PFSK-1 (cell line): ENCODE data around the gene DNAH8.

ENCODE experiments used
- FOXP2 ChIP-seq: optimal IDR thresholded peaks from 2 replicates; pipeline ENCODE3; 2011; ENCODE audit warnings: borderline replicate concordance, control low read depth, inconsistent platforms; ENCODE audit not compliant: insufficient read depth; ENCODE audit errors: extremely low read length, extremely low read depth
- POLR2AphosphoS5 ChIP-seq: IDR thresholded peaks from 2 replicates; pipeline ENCODE4 v1.6.1; 2012; ENCODE audit warnings: low read depth, mild to moderate bottlenecking, control low read depth, low read length, moderate library complexity
- REST ChIP-seq, 2 experiments: IDR thresholded peaks; 2 replicates each; pipeline versions ENCODE4 v1.6.1 to v1.8.0; 2011 to 2012; ENCODE audit warnings: low read depth in 2 of 2, low read length in 2 of 2, control low read depth in 1 of 2, inconsistent platforms in 1 of 2, mild to moderate bottlenecking in 1 of 2, moderate library complexity in 1 of 2; ENCODE audit not compliant: insufficient read depth in 1 of 2
- SIN3A ChIP-seq: IDR thresholded peaks from 2 replicates; pipeline ENCODE4 v1.6.1; 2012; ENCODE audit warnings: mild to moderate bottlenecking, low read length, moderate library complexity, borderline replicate concordance; ENCODE audit not compliant: insufficient read depth
- TAF1 ChIP-seq: IDR thresholded peaks from 2 replicates; pipeline ENCODE4 v1.6.1; 2012; ENCODE audit warnings: low read length, control low read depth, borderline replicate concordance; ENCODE audit not compliant: insufficient read depth

DNA sequence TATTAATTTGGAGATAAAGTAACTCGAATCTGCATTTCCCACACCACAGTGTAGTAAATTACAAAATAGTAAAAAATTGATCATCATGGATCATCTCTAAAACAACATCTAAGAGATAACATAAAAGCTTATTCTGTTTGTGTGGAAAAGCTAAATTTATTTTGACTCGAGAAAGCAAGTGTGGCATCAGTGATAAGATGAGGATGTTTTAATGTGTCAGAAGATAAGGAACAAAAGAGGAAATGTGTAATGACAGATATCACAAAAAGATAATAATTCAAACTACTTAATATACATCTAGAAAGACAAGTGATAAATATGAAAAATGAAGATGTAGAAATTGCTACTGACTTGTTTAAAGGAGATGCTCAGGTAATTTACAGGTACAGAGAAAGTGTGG is 74.1 kb downstream of the DNAH8 start:
- TF ChIP-seq POLR2AphosphoS5 (no peak), REST (IDR thresholded peaks at IDR 0.05; ENCODE audit: insufficient read depth in 1 of 2, low read depth in 2 of 2, low read length in 2 of 2) (no peak), TAF1 (no peak), SIN3A (no peak), FOXP2 (no peak)
